Upper lobe of left lung (tissue), 4 donors: ENCODE results near the gene ACAA1.

Experiments
- EP300 ChIP-seq, 4 donors: sonication (generic); formaldehyde crosslinking; IDR thresholded peaks; one replicate each; pipeline ENCODE4 v1.5.1; 2017; ENCODE audit warnings: antibody characterized with exemption in 4 of 4, control low read depth in 2 of 4
- POLR2A ChIP-seq, 4 donors: fragments of 450-650 bp; IDR thresholded peaks; one replicate each; pipeline ENCODE4 v1.5.1; 2016 to 2017; ENCODE audit warnings: antibody characterized with exemption in 4 of 4, mild to moderate bottlenecking in 2 of 4
- POLR2AphosphoS5 ChIP-seq, 2 donors: sonication (generic); formaldehyde crosslinking; IDR thresholded peaks; one replicate each; pipeline ENCODE4 v1.5.1; 2017; ENCODE audit warnings: antibody characterized with exemption in 2 of 2
- TF ChIP-seq, protein P1 (sequence below), 6 experiments: fragments of 450-650 bp in 4 of 6; fragments of 200-600 bp in 2 of 6; sonication (generic) in 2 of 6; IDR thresholded peaks; one replicate each; pipeline ENCODE4 v1.5.1; 2016 to 2019; ENCODE audit warnings: antibody characterized with exemption in 6 of 6

DNA sequence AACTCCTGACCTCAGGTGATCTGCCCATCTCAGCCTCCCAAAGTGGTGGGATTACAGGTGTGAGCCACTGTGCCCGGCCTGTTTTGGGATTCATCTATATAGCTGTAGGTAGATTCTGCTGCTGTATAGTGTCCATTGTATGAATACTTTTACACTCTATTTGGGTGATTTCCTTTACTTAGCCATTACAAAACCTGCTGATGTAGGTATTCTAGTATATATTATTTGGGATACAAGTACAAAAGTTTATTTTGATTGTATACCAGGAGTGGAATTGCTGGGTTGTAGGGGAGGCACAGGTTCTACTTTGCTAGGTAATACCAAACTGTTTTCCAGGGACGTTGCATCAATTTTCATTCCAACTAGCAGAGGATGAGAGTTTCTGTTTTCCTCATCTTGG, 18.9 kb upstream of the ACAA1 start:
- TF ChIP-seq POLR2A (IDR thresholded peaks at IDR 0.05) (no peak), POLR2AphosphoS5 (IDR thresholded peaks at IDR 0.05) (no peak), EP300 (IDR thresholded peaks at IDR 0.05) (no peak)
- TF ChIP-seq, protein P1, sequence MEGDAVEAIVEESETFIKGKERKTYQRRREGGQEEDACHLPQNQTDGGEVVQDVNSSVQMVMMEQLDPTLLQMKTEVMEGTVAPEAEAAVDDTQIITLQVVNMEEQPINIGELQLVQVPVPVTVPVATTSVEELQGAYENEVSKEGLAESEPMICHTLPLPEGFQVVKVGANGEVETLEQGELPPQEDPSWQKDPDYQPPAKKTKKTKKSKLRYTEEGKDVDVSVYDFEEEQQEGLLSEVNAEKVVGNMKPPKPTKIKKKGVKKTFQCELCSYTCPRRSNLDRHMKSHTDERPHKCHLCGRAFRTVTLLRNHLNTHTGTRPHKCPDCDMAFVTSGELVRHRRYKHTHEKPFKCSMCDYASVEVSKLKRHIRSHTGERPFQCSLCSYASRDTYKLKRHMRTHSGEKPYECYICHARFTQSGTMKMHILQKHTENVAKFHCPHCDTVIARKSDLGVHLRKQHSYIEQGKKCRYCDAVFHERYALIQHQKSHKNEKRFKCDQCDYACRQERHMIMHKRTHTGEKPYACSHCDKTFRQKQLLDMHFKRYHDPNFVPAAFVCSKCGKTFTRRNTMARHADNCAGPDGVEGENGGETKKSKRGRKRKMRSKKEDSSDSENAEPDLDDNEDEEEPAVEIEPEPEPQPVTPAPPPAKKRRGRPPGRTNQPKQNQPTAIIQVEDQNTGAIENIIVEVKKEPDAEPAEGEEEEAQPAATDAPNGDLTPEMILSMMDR (IDR thresholded peaks at IDR 0.05) = no peak
